Thoracic aorta endothelial cell (primary cell): Measurements from ENCODE around the gene PROM1. TPM values are rescaled to one million over a fixed set of nuclear protein-coding genes. Genes with fewer than 3 reads are reported as not detected.

Experiments
- total RNA-seq: library from RNA; depleted of rRNA; stranded (reverse); fragments of >200 nt; gene quantifications from 2 replicates; pipeline ENCODE4 v1.2.3, GENCODE V29; 2012

Gene PROM1
- 0.13 TPM in 1 of 2 replicates, not detected in the other for total RNA-seq

GRCh38 chr4:16083241-16084191 lies at the start of gene PROM1:
Gene PROM1, minus strand, starts transcription at chr4:16084023. Its CDS starts 8,117 bp downstream, at chr4:16075906.

GRCh38 chr4:15963001-15963451 lies 120.8 kb downstream of the PROM1 start, which contains the start of gene FGFBP2:
Gene FGFBP2, minus strand, starts transcription at chr4:15963175. Its CDS starts 46 bp downstream, at chr4:15963129.

GRCh38 chr4:15938640-15939039 lies 145.2 kb downstream of the PROM1 start, which contains the start of gene FGFBP1:
Gene FGFBP1, minus strand, starts transcription at chr4:15938740. Its CDS starts 2,108 bp downstream, at chr4:15936632.

Other genes starting within 250 kb of the PROM1 start
- not detected in 2 replicates for gene FGFBP1, start 145.3 kb downstream of the PROM1 start, total RNA-seq
- gene FGFBP2, start 120.8 kb downstream of the PROM1 start, total RNA-seq, result not detected in 2 replicates
- gene TAPT1, start 142.4 kb upstream of the PROM1 start, total RNA-seq, result 18.6 and 21.0 TPM in 2 replicates